GM18502 (cell line): Measurements from ENCODE around the gene RPS4Y1.
"Not testable (repeated sequence)": the region's sequence is repeated elsewhere in the genome, so short reads cannot be mapped to it uniquely, and the experiment has no call there.

Experiments used
- ATAC-seq: cut with Tn5 transposase; IDR thresholded peaks from one replicate; pipeline ENCODE4 v1.9.1; 2021; ENCODE audit warnings: mild to moderate bottlenecking; ENCODE audit not compliant: unreplicated experiment, poor library complexity

The RPS4Y1 gene

DNA sequence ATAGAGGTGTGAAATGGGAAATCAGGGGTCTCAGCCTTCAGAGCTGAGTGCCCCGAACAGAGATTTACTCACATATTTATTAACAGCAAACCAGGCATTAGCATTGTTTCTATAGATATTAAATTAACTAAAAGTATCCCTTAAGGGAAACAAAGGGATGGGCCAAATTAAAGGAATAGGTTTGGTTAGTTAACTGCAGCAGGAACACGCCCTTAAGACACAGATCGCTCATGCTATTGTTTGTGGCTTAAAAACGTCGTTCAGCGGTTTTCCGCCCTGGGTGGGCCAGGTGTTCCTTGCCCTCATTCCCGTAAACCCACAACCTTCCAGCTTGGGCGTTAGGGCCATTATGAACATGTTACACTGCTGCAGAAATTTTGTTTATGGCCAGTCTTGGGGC lies 30.8 kb downstream of the RPS4Y1 start:
- not testable (repeated sequence) for ATAC-seq

DNA sequence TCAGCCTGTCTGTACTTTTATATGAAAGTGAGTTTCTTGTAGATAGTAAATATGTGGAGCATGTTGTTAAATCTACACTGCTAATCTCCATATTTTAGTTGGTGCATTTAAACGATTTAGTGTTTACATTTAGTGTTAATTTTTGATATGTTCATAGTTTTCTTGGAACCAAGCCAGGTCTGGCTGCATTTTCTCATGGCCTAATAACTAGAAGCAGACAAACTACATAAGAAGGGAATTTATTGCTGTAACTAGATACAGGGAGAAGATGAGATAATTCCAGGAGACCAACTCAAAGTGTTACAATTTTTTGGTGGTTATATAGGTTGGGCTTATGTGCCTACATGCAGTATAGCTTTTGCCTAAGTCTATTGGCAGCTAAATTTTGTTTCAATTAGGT lies 32.8 kb downstream of the RPS4Y1 start:
- ATAC-seq: no peak

DNA sequence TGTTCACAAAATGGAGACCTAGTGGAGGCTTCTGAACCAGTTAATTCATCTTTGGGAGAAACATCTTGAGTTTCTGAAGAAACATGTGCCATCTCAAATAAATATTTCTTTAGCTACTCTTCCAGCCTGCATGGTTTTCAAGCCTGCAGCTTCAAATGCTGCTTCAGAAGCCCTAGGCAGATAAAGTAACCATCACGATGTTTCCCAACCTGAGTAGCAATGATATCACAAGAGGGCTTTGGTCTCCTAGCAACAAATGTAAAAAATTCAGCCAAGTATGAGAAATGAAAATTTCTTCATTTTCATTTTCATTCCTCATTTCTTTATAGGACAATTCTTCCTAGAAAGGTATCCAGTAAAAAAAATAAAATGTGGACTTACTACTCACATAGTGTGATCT lies 42.2 kb downstream of the RPS4Y1 start:
- ATAC-seq: no peak

DNA sequence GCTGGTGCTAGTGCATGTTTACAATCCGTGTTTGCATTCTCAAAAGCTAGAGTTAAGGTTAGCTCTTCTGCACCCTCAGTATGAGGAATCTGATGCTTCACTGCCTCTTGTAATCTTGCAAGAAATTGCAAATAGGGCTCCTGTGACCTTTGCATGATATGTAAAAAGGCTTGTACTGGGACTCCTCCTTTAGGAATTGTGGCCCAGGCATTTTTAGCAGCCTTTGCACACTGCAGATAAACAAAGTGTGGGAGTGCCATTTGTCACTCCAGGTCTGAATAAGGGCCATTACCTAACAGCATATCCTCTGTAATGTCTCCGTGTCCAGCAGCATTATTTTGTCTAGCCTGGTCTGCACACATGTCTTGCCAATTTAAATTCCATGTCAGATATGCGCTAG lies 44.5 kb downstream of the RPS4Y1 start:
- ATAC-seq: no peak

DNA sequence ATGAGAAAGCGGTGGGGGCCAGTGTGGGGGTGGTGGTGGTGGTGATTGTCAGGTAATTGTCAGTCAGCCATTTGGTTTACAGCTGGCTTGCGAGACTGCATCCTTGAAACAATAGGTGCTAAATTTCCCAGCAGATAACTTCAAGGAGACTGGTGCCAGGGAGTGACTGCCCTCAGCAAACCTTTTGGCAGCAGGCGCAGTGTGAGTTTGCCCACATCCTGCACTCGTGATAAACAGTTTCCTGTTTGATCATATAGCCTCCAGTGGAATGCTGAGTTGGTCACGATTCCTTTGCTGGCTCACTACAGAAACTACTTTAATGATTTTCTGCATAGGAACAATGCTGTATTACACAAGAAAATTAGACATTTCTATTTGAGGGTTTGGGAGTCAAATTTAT lies 46.0 kb downstream of the RPS4Y1 start:
- ATAC-seq: no peak

DNA sequence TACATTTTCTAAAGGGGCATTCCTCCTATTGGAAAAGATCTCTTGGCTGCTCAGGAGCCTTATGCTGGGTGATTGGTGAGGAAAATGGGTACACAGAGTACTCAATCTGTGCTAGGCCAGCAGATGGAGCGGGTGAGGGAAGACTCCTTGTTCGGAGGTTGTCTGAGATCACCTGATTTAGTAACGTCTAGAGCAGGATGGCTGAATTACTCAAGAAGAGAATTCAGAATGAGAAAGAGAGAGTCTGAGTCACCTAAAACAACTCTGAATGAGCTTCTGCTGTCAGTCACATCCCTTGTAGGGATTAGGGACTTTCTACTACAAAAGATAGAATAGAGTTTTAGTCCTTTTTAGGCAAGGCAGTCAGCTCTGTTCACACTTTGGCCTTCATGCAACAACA lies 46.6 kb downstream of the RPS4Y1 start:
- ATAC-seq: no peak

DNA sequence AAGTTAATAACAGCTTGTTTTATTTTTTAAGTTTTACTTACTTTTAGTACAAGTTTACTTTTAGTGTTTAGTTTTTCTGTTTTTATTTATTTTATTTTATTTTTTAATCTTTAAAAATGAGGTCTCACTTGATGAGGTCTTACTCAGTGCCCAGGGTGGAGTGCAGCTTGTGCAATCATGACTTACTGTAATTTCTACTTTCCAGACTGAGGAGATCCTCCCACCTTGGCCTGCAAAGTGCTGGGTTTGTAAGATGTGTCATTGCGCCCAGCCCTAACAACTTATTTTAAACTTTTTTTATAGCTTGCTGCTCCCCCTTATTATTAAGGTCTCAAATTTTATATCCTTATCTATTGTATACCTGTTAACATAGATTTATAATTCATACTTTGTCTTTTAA lies 52.1 kb downstream of the RPS4Y1 start:
- no peak for ATAC-seq

DNA sequence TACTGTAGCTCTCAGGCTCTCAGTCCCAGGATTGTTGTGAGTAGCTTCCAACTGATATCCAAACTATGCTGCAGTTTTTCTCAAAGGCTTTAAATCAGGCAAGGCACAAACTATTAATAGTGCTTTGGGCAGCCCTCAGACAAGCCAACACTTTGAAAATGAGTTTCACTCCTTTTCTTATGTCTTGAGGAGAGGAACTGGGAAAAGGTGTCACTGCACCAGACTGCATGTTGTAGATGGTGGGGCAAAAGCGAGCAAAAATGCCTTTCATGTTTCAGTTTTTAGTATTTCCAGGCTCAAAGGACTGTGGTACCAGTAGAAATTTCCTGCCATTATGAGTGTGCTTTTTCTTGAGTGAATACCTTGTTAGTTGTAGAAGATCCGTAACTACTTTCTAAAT lies 54.6 kb downstream of the RPS4Y1 start:
- no peak for ATAC-seq

DNA sequence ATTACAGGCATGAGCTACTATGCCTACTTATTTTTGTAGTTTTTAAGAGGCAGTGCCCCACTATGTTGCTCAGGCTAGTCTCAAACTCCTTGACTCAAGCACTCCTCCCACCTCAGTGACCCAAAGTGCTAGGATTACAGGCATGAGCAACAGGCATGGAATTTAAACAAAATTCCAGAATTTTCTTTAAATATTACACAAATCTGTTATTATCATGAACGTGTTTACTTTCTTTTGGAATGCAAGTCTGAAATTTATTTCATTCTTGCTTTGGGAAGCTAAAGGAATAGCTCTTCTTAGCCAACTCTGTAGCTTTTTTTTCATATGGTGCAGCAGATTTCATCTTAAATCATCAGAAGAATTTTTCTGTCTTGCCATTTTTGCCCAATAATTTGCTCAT lies 66.0 kb downstream of the RPS4Y1 start:
- no peak for ATAC-seq

DNA sequence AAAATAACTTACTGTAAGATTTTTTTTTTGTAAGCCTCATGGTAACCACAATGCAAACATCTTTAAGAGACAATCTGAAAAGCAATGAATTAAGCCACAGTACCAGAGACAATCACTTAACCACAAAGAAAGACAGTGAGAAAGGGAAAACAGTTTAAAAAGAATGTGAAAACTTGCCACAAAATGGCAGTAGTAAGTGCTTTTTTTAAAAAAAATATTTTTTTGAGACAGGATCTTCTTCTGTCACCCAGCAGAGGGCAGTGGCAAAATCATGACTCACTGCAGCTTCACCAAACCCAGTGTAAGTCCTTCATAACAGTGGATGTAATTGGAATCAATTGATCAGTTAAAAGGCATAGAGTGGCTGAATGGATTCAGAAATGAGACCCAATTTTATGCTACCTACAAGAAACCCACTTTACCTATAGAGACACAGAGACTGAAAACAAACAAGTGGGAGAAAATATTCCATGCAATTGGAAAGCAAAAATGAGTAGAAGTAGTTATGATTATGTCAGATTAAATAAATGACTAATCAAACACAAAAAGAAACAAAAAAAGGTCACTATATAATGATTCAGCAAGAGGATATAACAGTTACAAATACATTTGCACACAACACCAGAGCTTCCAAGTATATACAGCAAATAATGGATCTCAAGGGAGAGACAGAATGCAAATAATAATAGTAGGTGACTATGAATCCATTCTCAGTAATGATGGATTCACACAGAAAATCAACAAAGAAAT lies 71.8 kb downstream of the RPS4Y1 start:
- ATAC-seq: no peak
